Fibroblast of the conjunctiva (primary cell): ENCODE results near the gene IL1RAP.
"Not testable (repeated sequence)": the region's sequence is repeated elsewhere in the genome, so short reads cannot be mapped to it uniquely, and the experiment has no call there.

Experiments used
- DNase-seq: peaks from one replicate; pipeline ENCODE4 v3.0.0-alpha.2; 2010; ENCODE audit warnings: low read depth

The IL1RAP gene

DNA sequence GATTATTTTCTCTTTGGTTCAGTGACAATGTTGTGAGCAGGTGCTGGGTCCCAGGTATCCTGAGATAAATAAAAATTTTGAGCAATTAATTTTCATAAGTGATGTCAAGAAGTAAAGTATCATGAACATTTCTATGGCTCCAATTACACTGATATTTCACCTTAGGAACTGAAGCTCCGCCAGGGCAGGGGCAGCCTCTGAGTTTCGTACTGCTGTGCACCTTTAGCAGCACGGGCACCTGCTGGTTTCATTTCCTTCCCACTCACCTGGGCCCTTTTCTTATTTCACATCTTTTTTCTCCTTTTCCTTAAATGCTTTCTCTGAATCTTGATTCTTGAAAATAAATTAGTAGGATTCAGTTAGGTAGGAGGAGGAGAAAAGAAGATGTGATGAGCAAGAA is 1.2 kb upstream of the IL1RAP start:
- no peak for DNase-seq

- no peak for DNase-seq
These were observed 698 bp downstream of the IL1RAP start for GRCh38 chr3:190514413-190515153.

DNA sequence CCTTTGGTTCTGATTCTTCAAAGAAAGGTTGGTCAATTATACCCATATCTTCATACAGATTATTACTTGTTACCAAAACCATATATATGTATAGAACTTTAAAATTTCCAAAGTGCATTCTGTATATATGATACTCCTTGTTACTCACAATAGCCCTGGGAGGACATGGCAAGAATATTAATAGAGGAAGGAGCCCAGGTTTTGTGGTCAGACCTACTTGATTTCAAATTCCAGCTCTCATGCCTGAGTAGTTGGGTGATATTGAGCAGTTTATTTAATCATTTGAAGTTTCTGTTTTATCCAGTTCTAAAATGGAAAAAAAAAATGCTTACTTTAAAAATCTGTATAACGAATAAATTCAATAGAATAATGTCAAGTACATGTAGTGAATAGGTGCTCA is 2.5 kb downstream of the IL1RAP start:
- DNase-seq, result no peak

GRCh38 chr3:190517687-190518086 is 3.8 kb downstream of the IL1RAP start:
- DNase-seq, result no peak

DNA sequence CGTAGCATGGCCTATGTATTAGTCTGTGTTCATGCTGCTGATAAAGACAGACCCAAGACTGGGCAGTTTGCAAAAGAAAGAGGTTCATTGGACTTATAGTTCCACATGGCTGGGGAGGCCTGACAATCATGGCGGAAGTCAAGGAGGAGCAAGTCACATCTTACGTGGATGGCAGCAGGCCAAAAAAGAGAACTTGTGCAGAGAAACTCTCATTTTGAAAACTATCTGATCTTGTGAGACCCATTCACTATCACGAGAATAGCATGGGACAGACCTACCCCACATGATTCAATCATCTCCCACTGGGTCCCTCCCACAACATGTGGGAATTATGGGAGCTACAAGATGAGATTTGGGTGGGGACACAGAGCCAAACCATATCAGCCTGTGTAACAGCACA is 4.6 kb downstream of the IL1RAP start:
- not testable (repeated sequence) for DNase-seq

- DNase-seq, result no peak
These were observed 6.0 kb downstream of the IL1RAP start for GRCh38 chr3:190519886-190520285.

- DNase-seq, result no peak
These were observed 8.1 kb downstream of the IL1RAP start for GRCh38 chr3:190521998-190522397.

DNA sequence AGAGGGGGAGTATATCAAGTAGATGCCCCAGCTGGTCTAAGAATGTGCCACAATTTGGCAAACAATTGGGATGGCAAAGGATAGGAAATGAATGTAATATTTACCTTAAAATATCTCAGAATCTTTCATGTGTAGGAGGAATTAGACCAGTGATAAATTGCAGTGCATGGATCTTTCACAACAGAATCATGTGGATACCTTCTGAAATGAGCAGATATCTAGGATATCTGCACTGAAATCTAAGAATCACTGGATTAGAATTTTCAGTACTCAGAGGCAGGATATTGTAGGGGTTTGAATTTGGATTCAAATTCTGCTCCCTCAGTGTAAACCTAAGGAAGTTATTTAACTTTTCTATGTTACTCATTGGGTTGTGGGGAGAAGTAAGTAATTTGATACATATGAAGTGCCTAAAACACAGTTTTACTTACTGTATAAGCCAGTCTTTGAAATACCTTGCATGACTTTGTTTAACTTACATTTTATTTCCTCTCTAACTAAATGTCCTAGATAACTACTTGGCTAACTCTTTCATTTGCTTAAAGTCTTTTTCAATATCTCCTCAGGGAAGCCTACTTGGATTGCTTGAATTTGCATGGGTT is 8.8 kb downstream of the IL1RAP start:
- no peak for DNase-seq

- DNase-seq, result no peak
These were observed 11.1 kb downstream of the IL1RAP start for GRCh38 chr3:190524942-190525341.

- DNase-seq, result no peak
These were observed 11.7 kb downstream of the IL1RAP start for GRCh38 chr3:190525634-190526033.

DNA sequence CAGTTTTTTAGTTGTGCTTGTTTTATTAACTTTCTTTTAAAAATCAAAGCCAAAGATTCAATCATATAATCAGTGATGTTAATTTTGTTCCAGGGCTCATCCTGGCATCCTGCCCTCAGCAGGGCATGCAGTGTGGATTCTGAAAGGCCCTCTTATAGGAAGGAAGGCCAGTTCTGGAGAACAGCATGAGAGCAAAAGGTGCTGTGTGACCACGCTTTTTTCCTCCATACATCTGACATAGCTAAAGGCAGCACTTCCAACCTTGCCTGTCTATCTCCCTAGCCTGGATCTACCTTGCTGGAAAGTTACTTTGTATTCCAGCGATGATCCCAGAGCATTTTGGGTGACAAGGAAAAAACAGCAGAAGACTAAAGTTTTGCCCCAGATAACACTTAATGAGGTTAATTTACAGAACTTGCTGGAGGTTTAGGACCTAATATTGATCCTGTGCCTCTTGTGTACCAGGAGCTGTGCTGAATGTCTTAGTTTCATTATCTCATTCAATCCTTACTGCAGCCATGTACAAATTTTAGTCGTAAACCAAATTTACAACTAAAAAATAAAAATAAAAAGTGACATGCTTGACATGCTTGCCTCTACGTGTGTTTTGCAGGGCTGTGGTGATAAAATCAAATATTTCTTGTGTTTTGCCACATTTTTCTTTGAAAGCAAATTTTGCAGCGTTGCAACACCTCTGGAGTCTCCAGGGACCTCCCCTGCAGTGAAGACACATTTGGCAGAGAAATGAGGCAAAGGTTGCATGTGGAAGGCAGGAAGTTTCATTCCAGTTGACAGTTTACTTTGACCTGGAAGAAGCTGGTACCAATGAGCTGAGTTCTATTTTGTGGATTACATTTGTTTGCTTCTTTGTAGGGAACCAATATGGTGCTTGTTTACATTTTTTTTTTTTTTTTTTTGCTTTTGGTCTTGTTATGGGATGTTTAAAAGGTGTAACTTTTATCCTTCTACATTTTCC is 13.2 kb downstream of the IL1RAP start:
- DNase-seq, result no peak

GRCh38 chr3:190528706-190529105 is 14.8 kb downstream of the IL1RAP start:
- no peak for DNase-seq

- no peak for DNase-seq
These were observed 17.5 kb downstream of the IL1RAP start for GRCh38 chr3:190531406-190531805.

- DNase-seq, result no peak
These were observed 18.9 kb downstream of the IL1RAP start for GRCh38 chr3:190532731-190533203.

- DNase-seq, result peak; percentile 89
These were observed 19.8 kb downstream of the IL1RAP start for GRCh38 chr3:190533511-190534281.

DNA sequence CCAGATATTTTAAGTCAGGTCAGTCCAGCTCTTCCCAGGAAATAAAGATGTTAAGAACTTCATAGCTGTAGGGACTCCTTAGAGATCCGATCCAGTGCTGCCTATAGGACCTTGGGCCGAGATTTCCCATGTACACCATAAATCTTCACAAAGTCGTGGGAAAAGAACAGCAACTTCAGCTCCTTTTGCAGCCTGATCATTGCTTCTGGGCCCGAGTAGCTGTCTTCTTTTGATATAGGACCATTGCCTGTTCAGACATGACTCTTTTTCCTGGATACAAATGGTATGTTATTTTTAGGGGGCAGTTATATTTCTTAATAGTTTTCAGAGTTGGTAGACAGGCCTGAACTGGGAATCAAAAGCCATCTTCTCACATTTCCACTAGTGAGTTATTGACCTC is 20.5 kb downstream of the IL1RAP start:
- no peak for DNase-seq

DNA sequence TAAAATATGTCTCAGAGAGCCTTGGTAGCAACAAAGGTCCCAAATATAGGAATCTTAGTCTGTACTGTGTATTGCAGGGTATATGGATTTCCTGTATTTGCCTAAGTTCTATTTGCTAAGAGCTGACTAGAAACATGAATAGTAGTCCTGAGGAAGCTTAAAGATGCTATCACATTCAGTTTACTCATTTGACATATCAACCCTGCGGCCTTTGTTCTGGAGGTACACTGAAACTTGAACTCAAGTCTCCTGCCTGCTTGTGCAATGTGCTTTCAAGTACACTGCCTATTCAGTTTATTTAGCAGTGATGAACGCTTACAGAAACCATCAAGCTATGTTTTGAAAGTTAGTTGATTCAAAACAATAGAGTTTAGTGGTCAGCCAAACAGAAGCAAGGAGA is 21.1 kb downstream of the IL1RAP start:
- no peak for DNase-seq

DNA sequence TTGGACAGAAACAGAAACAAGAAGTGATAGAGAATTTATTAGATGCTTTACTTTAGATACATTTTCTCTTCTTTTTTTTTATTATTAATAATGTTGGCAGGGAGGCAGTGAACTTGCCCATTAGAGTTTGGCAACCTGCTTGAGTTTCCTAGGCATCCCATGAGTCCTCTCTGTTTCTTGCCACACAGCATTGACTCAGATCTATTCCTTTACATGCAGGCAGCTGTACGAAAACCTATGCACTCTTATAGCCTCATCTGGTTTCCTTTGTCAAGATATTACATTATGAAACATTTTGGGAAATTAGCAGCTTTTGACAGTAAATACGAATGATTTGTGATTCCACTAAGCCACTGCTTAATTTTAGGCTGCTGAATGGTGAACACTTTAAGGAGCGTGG is 23.3 kb downstream of the IL1RAP start:
- DNase-seq, result no peak

DNA sequence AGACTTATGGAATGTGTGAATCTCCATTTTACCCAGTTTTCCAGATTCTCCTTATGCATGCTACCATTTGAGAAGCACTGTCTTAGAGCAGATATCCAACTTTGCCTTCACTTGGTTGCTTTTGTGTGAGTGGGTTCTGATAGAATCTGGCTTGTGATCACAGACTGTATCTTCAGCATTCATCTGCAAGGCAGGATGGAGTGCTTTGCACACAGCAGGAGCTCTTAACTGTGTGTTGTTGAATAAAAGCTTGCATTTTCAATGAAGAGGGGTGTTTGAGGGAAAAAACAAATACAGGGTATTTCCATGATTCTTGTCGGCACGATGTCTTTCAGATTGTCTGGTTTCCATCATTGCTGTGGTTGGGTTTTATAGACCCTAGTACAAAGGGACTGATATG is 24.4 kb downstream of the IL1RAP start:
- DNase-seq, result no peak

DNA sequence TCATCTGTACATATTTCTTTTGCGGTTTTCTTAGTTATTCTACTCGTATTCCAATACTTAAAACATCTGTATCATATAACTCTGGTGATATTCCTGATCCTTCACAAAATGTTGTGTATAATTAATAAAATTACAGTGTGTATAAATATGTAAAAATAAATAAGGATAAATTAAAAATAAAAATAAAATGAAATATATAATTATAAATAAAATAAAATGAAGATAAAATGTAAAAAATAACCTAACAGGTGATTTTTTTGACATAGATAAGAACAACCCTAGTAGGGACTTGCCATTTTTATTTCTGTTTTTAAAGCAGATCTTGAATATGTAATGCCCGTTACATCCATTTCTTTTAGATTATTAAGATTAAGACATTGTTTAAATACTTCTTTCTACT is 25.6 kb downstream of the IL1RAP start:
- DNase-seq, result no peak

DNA sequence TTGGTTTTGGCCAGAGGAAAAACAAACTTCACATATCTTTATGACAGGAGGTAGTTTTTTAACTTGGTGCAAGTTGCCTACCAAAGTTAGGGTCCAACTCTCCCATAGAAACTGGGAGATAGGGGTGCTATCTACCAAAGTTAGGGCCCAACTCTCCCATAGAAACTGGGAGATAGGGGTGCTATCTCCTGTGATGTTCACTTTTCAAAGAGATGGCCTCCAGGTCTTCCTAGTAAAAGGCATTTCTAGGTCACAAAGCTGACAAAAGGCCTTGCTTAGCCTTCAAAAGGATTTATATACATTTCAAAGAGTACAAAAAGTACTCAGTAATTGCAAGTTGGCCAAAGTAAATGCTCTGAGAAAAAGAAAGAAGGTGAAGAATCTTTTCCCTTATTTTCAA is 27.1 kb downstream of the IL1RAP start:
- DNase-seq, result no peak

DNA sequence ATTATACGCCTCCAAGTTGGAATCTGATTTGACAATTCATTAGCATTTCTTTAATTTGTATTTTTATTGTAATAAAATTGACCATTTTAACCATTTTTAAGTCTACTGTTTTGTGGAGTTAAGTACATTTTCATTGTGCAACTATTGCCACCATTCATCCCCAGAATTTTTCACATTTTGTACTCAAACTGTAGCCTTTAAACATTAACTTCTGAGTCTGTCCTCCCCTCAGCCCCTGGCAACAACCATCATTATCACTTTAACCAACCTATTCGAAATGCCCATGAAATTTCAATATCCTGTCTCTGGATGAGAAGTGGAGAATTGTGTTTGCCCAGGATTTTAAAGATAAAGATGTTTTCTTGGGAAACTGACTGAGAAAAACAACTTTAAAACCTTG is 27.7 kb downstream of the IL1RAP start:
- DNase-seq, result no peak
